Measurements from ENCODE around the gene INO80.

DNA sequence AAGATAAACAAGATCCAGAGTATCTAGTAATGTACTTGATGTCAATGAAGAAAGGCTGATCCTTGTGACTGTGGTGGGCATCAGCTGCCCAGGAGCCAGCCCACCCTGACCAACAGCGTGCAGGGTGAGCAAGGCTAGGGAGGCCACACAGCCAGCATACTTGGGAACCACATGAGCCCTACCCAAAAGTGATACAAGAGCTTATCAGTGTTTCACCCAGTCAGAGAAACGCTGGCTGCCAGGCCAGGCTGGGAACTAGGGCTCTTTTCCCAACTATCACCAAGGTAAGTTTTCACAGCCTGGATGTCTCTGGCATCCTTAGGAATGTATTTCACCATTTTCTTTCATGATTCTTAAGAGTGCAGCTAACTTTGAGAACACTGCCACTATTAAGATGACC lies 137.9 kb downstream of the INO80 start:
- TF ChIP-seq, protein P1, sequence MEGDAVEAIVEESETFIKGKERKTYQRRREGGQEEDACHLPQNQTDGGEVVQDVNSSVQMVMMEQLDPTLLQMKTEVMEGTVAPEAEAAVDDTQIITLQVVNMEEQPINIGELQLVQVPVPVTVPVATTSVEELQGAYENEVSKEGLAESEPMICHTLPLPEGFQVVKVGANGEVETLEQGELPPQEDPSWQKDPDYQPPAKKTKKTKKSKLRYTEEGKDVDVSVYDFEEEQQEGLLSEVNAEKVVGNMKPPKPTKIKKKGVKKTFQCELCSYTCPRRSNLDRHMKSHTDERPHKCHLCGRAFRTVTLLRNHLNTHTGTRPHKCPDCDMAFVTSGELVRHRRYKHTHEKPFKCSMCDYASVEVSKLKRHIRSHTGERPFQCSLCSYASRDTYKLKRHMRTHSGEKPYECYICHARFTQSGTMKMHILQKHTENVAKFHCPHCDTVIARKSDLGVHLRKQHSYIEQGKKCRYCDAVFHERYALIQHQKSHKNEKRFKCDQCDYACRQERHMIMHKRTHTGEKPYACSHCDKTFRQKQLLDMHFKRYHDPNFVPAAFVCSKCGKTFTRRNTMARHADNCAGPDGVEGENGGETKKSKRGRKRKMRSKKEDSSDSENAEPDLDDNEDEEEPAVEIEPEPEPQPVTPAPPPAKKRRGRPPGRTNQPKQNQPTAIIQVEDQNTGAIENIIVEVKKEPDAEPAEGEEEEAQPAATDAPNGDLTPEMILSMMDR (IDR thresholded peaks at IDR 0.05): no peak
- no peak for TF ChIP-seq POLR2A (IDR thresholded peaks at IDR 0.05)
